HEK293 (cell line): ENCODE data around the gene MRTFA.

Experiments used
- HOXC10 ChIP-seq: sonication (generic); formaldehyde crosslinking; IDR thresholded peaks from 2 replicates; pipeline ENCODE4 v1.8.1; 2023; ENCODE audit warnings: mild to moderate bottlenecking, missing genetic modification reagents
- KLF16 ChIP-seq: fragments of 450-650 bp; formaldehyde crosslinking; IDR thresholded peaks from 2 replicates; pipeline ENCODE4 v1.5.1; 2017; ENCODE audit warnings: missing biosample characterization, missing genetic modification characterization
- KLF9 ChIP-seq: fragments of 450-650 bp; formaldehyde crosslinking; IDR thresholded peaks from 2 replicates; pipeline ENCODE4 v1.5.1; 2016; ENCODE audit warnings: missing biosample characterization, missing genetic modification characterization, low read depth
- SCRT2 ChIP-seq: fragments of 450-650 bp; formaldehyde crosslinking; IDR thresholded peaks from 2 replicates; pipeline ENCODE4 v1.5.1; 2016; ENCODE audit warnings: missing biosample characterization, missing genetic modification characterization
- SP2 ChIP-seq: fragments of 450-650 bp; formaldehyde crosslinking; IDR thresholded peaks from 2 replicates; pipeline ENCODE4 v1.5.1; 2016; ENCODE audit warnings: missing biosample characterization, missing genetic modification characterization
- TRIM28 ChIP-seq: IDR thresholded peaks from 2 replicates; pipeline ENCODE4 v1.6.1; 2011; ENCODE audit warnings: low read length, control low read depth, borderline replicate concordance
- YY2 ChIP-seq: fragments of 450-650 bp; formaldehyde crosslinking; IDR thresholded peaks from 2 replicates; pipeline ENCODE4 v1.5.1; 2016; ENCODE audit warnings: missing biosample characterization, missing genetic modification characterization
- ZBTB1 ChIP-seq: fragments of 450-650 bp; formaldehyde crosslinking; IDR thresholded peaks from 2 replicates; pipeline ENCODE4 v1.5.1; 2016; ENCODE audit warnings: missing biosample characterization, missing genetic modification characterization
- ZBTB20 ChIP-seq: fragments of 450-650 bp; formaldehyde crosslinking; IDR thresholded peaks from 2 replicates; pipeline ENCODE4 v1.5.1; 2016; ENCODE audit warnings: missing biosample characterization, missing genetic modification characterization
- ZBTB48 ChIP-seq: fragments of 450-650 bp; formaldehyde crosslinking; IDR thresholded peaks from 2 replicates; pipeline ENCODE4 v1.5.1; 2016; ENCODE audit warnings: missing biosample characterization, missing genetic modification characterization
- ZFP69B ChIP-seq: fragments of 450-650 bp; formaldehyde crosslinking; IDR thresholded peaks from 2 replicates; pipeline ENCODE4 v1.5.1; 2016; ENCODE audit warnings: missing biosample characterization, missing genetic modification characterization
- ZNF138 ChIP-seq: fragments of 450-650 bp; formaldehyde crosslinking; IDR thresholded peaks from 2 replicates; pipeline ENCODE4 v1.5.1; 2016; ENCODE audit warnings: missing biosample characterization, missing genetic modification characterization, borderline replicate concordance
- ZNF174 ChIP-seq: fragments of 450-650 bp; formaldehyde crosslinking; IDR thresholded peaks from 2 replicates; pipeline ENCODE4 v1.5.0; 2017; ENCODE audit warnings: missing biosample characterization, mild to moderate bottlenecking, missing genetic modification characterization
- ZNF211 ChIP-seq: fragments of 450-650 bp; formaldehyde crosslinking; IDR thresholded peaks from 2 replicates; pipeline ENCODE4 v1.5.1; 2016; ENCODE audit warnings: low read depth, missing biosample characterization, missing genetic modification characterization
- ZNF23 ChIP-seq: fragments of 450-650 bp; formaldehyde crosslinking; IDR thresholded peaks from 2 replicates; pipeline ENCODE4 v1.5.1; 2016; ENCODE audit warnings: missing biosample characterization, missing genetic modification characterization, borderline replicate concordance
- ZNF248 ChIP-seq: fragments of 450-650 bp; formaldehyde crosslinking; IDR thresholded peaks from 2 replicates; pipeline ENCODE4 v1.5.1; 2017; ENCODE audit warnings: missing biosample characterization, missing genetic modification characterization
- ZNF280D ChIP-seq: fragments of 450-650 bp; formaldehyde crosslinking; IDR thresholded peaks from 2 replicates; pipeline ENCODE4 v1.5.1; 2016; ENCODE audit warnings: missing biosample characterization, missing genetic modification characterization
- ZNF548 ChIP-seq: fragments of 450-650 bp; formaldehyde crosslinking; IDR thresholded peaks from 2 replicates; pipeline ENCODE4 v1.5.1; 2016; ENCODE audit warnings: missing biosample characterization, missing genetic modification characterization
- ZNF600 ChIP-seq: fragments of 450-650 bp; formaldehyde crosslinking; IDR thresholded peaks from 2 replicates; pipeline ENCODE4 v1.5.1; 2016; ENCODE audit warnings: missing biosample characterization, missing genetic modification characterization
- ZNF701 ChIP-seq: fragments of 450-650 bp; formaldehyde crosslinking; IDR thresholded peaks from 2 replicates; pipeline ENCODE4 v1.5.1; 2016; ENCODE audit warnings: missing biosample characterization, missing genetic modification characterization
- ZNF707 ChIP-seq: fragments of 450-650 bp; formaldehyde crosslinking; IDR thresholded peaks from 2 replicates; pipeline ENCODE4 v1.5.1; 2016; ENCODE audit warnings: missing biosample characterization, missing genetic modification characterization
- ZNF768 ChIP-seq: fragments of 450-650 bp; formaldehyde crosslinking; IDR thresholded peaks from 2 replicates; pipeline ENCODE4 v1.5.1; 2018; ENCODE audit warnings: missing biosample characterization, mild to moderate bottlenecking, missing genetic modification characterization
- ZNF792 ChIP-seq: fragments of 450-650 bp; formaldehyde crosslinking; IDR thresholded peaks from 2 replicates; pipeline ENCODE4 v1.5.1; 2016; ENCODE audit warnings: missing biosample characterization, missing genetic modification characterization
- ZSCAN23 ChIP-seq: fragments of 450-650 bp; formaldehyde crosslinking; IDR thresholded peaks from 2 replicates; pipeline ENCODE4 v1.5.1; 2016; ENCODE audit warnings: missing biosample characterization, missing genetic modification characterization
- TF ChIP-seq, protein P1 (sequence below): fragments of 450-650 bp; formaldehyde crosslinking; conservative IDR thresholded peaks from 2 replicates; pipeline ENCODE4 v1.5.1; 2016; ENCODE audit warnings: low read depth, missing biosample characterization, missing genetic modification characterization
- TF ChIP-seq, protein P2 (sequence below): fragments of 450-650 bp; formaldehyde crosslinking; IDR thresholded peaks from 2 replicates; pipeline ENCODE4 v1.5.1; 2016; ENCODE audit warnings: missing biosample characterization, missing genetic modification characterization
- TF ChIP-seq, protein P3 (sequence below): fragments of 450-650 bp; IDR thresholded peaks from 2 replicates; pipeline ENCODE4 v1.5.1; 2018; ENCODE audit warnings: missing biosample characterization, missing genetic modification characterization
- TF ChIP-seq, protein P4 (sequence below): fragments of 450-650 bp; formaldehyde crosslinking; IDR thresholded peaks from 2 replicates; pipeline ENCODE4 v1.5.1; 2017; ENCODE audit warnings: missing biosample characterization, missing genetic modification characterization

The MRTFA gene

GRCh38 chr22:40651563-40652501 lies 15.3 kb upstream of the MRTFA start (continued):
- TF ChIP-seq, protein P1, sequence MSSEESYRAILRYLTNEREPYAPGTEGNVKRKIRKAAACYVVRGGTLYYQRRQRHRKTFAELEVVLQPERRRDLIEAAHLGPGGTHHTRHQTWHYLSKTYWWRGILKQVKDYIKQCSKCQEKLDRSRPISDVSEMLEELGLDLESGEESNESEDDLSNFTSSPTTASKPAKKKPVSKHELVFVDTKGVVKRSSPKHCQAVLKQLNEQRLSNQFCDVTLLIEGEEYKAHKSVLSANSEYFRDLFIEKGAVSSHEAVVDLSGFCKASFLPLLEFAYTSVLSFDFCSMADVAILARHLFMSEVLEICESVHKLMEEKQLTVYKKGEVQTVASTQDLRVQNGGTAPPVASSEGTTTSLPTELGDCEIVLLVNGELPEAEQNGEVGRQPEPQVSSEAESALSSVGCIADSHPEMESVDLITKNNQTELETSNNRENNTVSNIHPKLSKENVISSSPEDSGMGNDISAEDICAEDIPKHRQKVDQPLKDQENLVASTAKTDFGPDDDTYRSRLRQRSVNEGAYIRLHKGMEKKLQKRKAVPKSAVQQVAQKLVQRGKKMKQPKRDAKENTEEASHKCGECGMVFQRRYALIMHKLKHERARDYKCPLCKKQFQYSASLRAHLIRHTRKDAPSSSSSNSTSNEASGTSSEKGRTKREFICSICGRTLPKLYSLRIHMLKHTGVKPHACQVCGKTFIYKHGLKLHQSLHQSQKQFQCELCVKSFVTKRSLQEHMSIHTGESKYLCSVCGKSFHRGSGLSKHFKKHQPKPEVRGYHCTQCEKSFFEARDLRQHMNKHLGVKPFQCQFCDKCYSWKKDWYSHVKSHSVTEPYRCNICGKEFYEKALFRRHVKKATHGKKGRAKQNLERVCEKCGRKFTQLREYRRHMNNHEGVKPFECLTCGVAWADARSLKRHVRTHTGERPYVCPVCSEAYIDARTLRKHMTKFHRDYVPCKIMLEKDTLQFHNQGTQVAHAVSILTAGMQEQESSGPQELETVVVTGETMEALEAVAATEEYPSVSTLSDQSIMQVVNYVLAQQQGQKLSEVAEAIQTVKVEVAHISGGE (tag by site-specific recombination), result no peak
- no peak for TF ChIP-seq ZNF248
- no peak for TF ChIP-seq ZNF211 (tag by site-specific recombination)
- TF ChIP-seq YY2 (tag by site-specific recombination), result no peak
- TF ChIP-seq ZNF768 (tag by site-specific recombination), result no peak; the same call in 1 of the 2 replicates
- no peak for TF ChIP-seq HOXC10
- peak; percentile 55; the same call in 1 of the 2 replicates for TF ChIP-seq ZNF600 (tag by site-specific recombination)
- no peak for TF ChIP-seq ZNF701 (tag by site-specific recombination)
- TF ChIP-seq ZBTB20 (tag by site-specific recombination), result peak; percentile 79
- TF ChIP-seq, protein P2, sequence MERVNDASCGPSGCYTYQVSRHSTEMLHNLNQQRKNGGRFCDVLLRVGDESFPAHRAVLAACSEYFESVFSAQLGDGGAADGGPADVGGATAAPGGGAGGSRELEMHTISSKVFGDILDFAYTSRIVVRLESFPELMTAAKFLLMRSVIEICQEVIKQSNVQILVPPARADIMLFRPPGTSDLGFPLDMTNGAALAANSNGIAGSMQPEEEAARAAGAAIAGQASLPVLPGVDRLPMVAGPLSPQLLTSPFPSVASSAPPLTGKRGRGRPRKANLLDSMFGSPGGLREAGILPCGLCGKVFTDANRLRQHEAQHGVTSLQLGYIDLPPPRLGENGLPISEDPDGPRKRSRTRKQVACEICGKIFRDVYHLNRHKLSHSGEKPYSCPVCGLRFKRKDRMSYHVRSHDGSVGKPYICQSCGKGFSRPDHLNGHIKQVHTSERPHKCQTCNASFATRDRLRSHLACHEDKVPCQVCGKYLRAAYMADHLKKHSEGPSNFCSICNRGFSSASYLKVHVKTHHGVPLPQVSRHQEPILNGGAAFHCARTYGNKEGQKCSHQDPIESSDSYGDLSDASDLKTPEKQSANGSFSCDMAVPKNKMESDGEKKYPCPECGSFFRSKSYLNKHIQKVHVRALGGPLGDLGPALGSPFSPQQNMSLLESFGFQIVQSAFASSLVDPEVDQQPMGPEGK, result peak; percentile 96
- TF ChIP-seq KLF16 (tag by site-specific recombination), result peak; percentile 71
- no peak for TF ChIP-seq ZNF548 (tag by site-specific recombination)
- TF ChIP-seq ZNF707, result no peak
- TF ChIP-seq TRIM28, result peak; percentile 84; the same call in 1 of the 2 replicates
- TF ChIP-seq ZSCAN23 (tag by site-specific recombination), result 0 out of 2 replicates have a peak, but pooled peaks have one; percentile 10
- TF ChIP-seq, protein P3, sequence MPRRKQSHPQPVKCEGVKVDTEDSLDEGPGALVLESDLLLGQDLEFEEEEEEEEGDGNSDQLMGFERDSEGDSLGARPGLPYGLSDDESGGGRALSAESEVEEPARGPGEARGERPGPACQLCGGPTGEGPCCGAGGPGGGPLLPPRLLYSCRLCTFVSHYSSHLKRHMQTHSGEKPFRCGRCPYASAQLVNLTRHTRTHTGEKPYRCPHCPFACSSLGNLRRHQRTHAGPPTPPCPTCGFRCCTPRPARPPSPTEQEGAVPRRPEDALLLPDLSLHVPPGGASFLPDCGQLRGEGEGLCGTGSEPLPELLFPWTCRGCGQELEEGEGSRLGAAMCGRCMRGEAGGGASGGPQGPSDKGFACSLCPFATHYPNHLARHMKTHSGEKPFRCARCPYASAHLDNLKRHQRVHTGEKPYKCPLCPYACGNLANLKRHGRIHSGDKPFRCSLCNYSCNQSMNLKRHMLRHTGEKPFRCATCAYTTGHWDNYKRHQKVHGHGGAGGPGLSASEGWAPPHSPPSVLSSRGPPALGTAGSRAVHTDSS (tag by site-specific recombination), result no peak
- TF ChIP-seq ZNF23 (tag by site-specific recombination), result no peak
- TF ChIP-seq KLF9 (tag by site-specific recombination), result peak; percentile 71; the same call in 1 of the 2 replicates
- TF ChIP-seq ZNF280D (tag by site-specific recombination), result no peak
- peak; percentile 49; the same call in 1 of the 2 replicates for TF ChIP-seq ZBTB48 (tag by site-specific recombination)
- no peak; the same call in 1 of the 2 replicates for TF ChIP-seq ZBTB1 (tag by site-specific recombination)
- TF ChIP-seq, protein P4, sequence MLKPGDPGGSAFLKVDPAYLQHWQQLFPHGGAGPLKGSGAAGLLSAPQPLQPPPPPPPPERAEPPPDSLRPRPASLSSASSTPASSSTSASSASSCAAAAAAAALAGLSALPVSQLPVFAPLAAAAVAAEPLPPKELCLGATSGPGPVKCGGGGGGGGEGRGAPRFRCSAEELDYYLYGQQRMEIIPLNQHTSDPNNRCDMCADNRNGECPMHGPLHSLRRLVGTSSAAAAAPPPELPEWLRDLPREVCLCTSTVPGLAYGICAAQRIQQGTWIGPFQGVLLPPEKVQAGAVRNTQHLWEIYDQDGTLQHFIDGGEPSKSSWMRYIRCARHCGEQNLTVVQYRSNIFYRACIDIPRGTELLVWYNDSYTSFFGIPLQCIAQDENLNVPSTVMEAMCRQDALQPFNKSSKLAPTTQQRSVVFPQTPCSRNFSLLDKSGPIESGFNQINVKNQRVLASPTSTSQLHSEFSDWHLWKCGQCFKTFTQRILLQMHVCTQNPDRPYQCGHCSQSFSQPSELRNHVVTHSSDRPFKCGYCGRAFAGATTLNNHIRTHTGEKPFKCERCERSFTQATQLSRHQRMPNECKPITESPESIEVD (tag by site-specific recombination), result no peak
- TF ChIP-seq ZNF138 (tag by site-specific recombination), result no peak
- TF ChIP-seq ZNF792 (tag by site-specific recombination), result no peak
- TF ChIP-seq SP2 (tag by site-specific recombination), result peak; percentile 84
- no peak for TF ChIP-seq ZNF174
- TF ChIP-seq SCRT2, result peak; percentile 86
- TF ChIP-seq ZFP69B (tag by site-specific recombination), result peak; percentile 61; the same call in 1 of the 2 replicates
